Suppressor macrophage treated with lipopolysaccharide for 4 hours (primary cell): ENCODE data around the gene PARN.
"Not testable (repeated sequence)": the region's sequence is repeated elsewhere in the genome, so short reads cannot be mapped to it uniquely, and the experiment has no call there.

Experiments
- DNase-seq: peaks from one replicate; pipeline ENCODE4 v3.0.0-alpha.2; 2020

Gene PARN

GRCh38 chr16:14629919-14630619, at the start of gene PARN:
Gene PARN (minus strand): TSS chr16:14630260. CDS start chr16:14630125, 135 bp downstream.
- peak; percentile 99 for DNase-seq

- DNase-seq, result no peak
These were observed 48.9 kb upstream of the PARN start for GRCh38 chr16:14678748-14679497.

GRCh38 chr16:14677627-14678026, 47.6 kb upstream of the PARN start:
- DNase-seq, result no peak

- DNase-seq, result no peak
These were observed 46.6 kb upstream of the PARN start for GRCh38 chr16:14676633-14677032.

GRCh38 chr16:14672403-14672971, 42.4 kb upstream of the PARN start:
- DNase-seq, result peak; percentile 39

- DNase-seq, result no peak
These were observed 39.7 kb upstream of the PARN start for GRCh38 chr16:14669776-14670175.

- DNase-seq, result no peak
These were observed 38.6 kb upstream of the PARN start for GRCh38 chr16:14668556-14669223.

- DNase-seq, result no peak
These were observed 37.5 kb upstream of the PARN start for GRCh38 chr16:14667347-14668266.

GRCh38 chr16:14658063-14658462, 28.0 kb upstream of the PARN start:
- no peak for DNase-seq

GRCh38 chr16:14652726-14653125, 22.7 kb upstream of the PARN start:
- no peak for DNase-seq

- no peak for DNase-seq
These were observed 20.6 kb upstream of the PARN start for GRCh38 chr16:14650629-14651028.

GRCh38 chr16:14649816-14650215, 19.8 kb upstream of the PARN start:
- DNase-seq, result no peak

GRCh38 chr16:14641926-14642325, 11.9 kb upstream of the PARN start:
- peak; percentile 23 for DNase-seq

- no peak for DNase-seq
These were observed 11.1 kb upstream of the PARN start for GRCh38 chr16:14641206-14641605.

- no peak for DNase-seq
These were observed 10.5 kb upstream of the PARN start for GRCh38 chr16:14640538-14640937.

GRCh38 chr16:14636951-14637240, 6.8 kb upstream of the PARN start:
- DNase-seq, result not testable (repeated sequence)

- not testable (repeated sequence) for DNase-seq
These were observed 6.3 kb upstream of the PARN start for GRCh38 chr16:14636179-14636950.

- no peak for DNase-seq
These were observed 5.5 kb upstream of the PARN start for GRCh38 chr16:14635395-14636165.

- no peak for DNase-seq
These were observed 4.3 kb upstream of the PARN start for GRCh38 chr16:14634389-14634725.

- peak; percentile 99 for DNase-seq
These were observed 2.9 kb upstream of the PARN start, which contains the start of gene BFAR for GRCh38 chr16:14632693-14633569. Gene BFAR (plus strand): TSS chr16:14632951. CDS start chr16:14644347, 11,396 bp downstream.
